HL-60/S4 treated with phorbol 12-myristate 13-acetate at 8.2 ng/mL for 4 days and 3 days (cell line): Measurements from ENCODE around the gene B3GNT9.

ENCODE experiments used
- in situ Hi-C: fragments of 300-500 bp; cut with MboI; formaldehyde crosslinking; loops from 2 replicates; pipeline ENCODE4 v1.15.0; 2022; ENCODE audit warnings: low sequenced_read_pairs

The B3GNT9 gene

DNA sequence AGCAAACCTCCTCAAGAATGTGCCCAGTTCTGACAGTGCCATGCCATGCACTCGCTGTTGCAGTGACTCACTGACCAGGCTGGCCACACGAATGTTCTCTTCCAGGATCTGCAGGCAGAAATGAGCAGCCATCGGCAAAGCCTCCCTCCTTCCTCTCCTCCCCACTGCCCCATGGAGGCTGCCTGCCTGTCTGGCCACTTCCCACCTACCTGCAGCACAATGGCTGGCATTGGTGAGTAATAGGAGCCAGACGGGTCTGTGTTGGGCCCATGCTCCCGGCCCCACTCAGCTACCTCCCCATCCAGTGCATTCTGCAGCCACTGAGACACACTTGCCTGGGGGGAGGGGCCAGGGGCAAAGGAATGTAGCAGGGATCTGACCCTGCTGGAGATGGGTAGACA lies 35.8 kb upstream of the B3GNT9 start:
- in situ Hi-C loops, result no loop called here

DNA sequence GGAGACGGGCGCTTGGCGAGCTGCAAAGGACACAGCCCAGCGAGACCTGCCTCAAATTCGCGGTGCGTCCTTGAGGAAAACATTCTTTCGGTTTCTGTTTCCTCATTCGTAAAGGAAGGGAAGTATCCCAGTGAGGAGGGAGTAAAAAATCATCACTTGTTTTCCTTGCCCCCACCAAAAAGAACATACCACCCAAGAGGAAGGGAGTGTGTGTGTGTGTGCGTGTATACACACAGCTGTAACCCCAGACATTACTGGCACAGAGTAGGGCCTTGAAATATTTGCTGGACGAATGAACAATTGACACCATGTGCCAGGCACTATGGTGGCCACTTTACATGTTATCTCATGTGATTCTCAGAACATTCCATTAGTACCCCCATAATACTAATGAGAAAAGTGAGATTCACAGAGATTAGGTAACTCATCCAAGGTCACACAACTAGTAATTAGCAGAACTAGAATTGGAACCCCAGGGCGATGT lies 34.9 kb upstream of the B3GNT9 start:
- in situ Hi-C loops, result no loop called here

DNA sequence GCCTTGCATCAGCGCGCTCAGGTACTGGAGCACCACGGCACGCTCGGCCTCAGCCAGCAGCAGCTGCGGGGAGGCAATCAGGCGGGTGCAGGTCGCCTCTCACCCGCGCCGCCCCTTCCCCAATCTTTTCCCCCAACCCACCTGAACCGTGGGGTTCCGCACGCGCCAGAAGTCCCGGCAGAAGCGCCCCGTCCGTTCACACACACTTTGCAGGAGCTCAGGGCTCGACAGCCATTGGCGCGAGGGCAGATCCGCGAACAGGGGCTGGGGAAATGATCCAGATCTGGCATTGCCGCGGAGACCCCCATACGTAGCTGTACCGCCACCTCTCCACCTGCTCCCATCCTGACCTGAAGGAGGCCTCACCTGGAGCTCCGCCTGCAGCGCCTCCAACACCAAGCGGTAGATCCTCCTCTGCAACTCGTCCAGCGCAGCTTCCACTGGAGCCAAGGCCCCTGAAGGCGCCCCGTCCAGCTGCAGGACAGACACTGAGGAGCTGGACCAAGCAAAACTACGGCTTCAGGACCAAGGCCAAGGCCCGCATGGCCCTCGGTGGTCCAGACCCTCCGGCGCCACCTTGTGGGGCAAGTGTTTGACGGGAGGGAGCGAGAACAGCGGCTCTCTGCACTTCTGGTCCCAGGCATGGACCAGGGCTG lies 34.3 kb upstream of the B3GNT9 start:
- in situ Hi-C loops, result no loop called here

DNA sequence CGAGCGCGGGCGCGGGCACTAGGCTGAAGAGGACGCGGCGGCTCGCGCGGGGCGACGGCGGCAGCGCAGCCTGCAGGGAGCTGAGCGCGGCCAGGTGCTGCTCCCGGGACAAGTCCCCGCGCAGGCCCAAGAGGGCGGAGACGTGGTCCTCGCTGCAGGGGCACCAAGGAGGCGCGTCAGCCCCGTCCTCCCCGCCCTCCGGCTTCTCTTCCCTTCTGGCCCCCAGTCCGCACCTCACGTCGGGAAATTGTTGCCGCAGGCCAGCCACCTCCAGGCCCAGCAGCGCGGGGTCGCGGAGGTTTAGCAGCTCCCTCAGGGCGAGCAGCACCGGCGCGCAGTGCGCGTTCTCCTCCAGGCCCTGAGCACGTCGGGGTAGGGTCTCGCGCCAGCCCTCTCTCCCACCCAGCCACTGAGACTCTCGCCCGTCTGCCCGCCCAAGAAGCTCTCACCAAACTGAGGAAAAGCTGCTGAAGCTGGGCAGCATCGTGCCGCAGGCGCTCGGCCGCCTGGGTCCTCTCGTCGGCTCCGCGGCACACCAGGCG lies 33.7 kb upstream of the B3GNT9 start:
- in situ Hi-C loops, result no loop called here

DNA sequence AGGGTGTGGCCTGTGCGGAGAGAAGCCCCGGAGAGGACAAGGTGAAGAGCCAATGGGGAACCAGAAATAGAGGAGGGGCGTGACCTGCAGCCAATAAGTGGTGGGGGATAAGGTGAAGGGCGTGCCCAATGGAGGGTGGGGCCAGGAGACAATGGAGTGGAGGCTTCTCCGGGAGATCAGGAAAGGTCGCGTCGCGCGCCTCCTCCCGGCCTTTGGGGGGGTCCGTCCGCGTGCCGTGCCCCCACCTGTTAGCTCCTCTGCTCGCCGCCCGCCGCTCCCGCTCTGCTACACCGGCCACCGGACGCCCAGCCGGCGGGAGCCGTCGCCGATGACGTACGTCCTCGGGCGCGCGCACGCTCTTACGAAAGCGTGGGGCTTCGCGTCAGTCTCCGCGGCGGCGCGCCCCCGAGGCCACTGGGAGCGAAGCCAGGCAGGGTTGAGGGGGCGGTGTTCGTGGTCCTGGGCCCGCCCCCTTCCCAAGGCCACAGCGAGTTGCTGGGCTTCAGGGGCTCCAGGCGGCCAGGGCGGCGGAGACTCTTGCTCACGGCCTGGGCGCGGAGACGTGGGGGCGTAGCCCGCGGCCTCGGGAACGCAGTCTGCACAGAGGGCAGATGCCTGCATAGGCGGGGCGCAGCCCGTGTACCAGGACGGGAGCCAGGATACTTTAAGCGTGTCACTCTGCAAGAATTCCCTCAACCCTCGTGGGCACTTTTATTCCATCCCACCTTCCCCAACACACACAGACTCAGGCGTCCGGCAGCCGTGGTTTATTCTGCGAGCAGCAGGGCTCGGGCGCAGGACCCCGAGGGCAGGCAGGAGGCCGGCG lies 33.0 kb upstream of the B3GNT9 start, which contains the start of gene MATCAP1:
TSS of gene MATCAP1 (minus strand) at position 337 of the 826 bp plus-strand sequence. CDS start 3,353 bp downstream, outside the sequence.
- in situ Hi-C loops, result no loop called here

DNA sequence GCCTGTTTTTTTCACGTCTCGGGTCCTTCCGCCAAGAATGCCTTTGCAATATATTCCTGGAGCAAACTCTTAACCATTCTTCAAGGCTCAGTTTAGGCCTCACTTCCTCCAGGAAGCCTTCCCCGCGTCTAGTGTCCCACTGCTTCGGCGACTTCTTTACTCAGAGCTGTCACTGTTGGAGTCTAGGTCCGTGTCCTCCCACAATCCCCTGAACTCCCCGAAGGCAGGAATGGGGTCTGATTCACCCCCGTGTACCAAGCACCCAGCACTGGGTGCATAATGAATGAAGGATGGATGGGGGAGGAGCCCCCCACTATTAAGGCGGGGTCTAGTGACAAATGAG lies 32.5 kb upstream of the B3GNT9 start:
- in situ Hi-C loops, result no loop called here

DNA sequence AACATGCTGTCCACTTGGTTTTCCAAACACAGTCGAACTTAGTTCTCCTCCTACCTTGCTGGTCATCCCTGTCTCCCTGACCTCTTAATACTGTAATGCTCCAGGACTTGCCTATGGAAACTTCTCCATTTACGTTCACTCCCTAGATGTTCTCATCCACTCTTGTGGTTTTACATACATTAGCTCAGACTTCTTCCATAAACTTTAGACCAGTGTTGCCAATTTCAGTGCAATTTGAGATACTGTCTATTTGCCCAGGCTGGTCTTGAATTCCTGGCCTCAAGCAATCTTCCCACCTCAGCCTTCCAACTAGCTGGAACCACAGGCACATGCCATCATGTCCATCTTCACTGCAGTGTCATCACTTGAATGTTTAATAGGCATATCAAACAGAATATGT lies 31.5 kb upstream of the B3GNT9 start:
- in situ Hi-C loops, result no loop called here

DNA sequence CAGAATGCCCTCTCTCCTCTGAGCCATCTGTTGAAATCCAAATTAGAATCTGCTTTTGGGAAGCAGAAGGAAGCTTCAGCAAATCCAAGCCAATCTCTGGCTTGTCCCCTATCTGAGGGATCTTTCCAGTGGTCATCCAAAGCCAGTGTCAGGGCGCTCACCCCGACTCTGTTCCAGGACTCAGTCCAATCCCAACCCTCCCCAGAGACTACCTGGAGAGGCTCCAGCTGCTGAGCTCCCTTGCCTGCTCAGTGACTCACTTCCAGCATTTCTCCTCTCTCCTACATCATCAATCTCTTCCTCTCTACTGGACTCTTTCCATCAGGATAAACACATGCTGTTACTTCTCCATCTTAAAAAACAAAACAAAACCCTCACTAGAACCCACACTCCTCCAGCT lies 30.5 kb upstream of the B3GNT9 start:
- in situ Hi-C loops, result no loop called here

DNA sequence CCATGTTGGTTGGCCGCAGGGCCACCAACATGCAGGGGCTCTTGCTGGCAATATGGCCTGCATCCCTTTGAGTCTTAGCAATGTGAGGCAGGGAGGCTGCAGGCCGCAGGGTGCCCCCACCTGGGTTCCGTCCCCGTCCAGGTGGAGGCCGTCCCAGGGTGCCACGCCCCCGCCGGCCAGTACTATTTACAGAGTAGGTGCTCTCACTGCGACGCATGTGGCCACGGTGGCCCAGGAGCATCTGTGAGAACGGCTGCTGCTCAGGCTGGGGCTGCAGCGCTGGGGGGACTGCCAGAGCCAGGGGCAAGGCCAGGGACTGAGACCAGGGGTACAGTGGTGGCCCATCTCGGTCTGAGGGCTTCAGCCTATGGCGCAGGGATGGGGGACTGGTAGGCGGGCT lies 29.4 kb upstream of the B3GNT9 start:
- in situ Hi-C loops, result no loop called here

DNA sequence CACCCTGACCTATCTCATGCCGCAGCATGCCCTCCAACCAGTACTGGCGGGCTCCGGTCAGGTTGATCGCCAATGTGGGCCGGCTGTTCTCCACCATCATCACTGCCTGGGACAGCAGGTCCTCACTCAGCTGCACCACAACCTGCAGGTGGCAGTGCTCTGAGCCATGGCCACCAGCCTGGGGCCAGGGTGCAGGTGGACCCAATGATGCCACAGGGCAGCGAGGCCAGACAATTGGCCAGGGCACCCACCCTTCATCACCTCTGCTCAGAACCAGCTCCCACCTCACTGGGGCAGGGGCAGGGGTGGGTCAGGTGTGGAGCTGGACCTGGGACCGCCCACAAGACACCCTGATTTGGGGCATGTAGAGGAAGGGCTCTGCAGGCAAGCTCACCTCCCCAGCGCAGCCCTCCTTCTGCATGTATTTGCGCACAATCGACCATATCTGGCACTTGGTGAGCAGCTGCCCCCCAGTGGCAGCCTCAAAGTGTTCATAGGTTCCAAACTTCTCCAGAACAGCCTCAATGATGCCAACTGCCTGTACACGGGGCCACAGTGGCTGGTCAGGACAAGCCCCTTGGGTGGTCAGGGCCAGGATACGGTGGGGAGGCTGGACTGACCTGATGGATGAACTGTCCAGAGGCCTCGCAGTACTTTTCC lies 28.8 kb upstream of the B3GNT9 start:
- in situ Hi-C loops, result no loop called here

DNA sequence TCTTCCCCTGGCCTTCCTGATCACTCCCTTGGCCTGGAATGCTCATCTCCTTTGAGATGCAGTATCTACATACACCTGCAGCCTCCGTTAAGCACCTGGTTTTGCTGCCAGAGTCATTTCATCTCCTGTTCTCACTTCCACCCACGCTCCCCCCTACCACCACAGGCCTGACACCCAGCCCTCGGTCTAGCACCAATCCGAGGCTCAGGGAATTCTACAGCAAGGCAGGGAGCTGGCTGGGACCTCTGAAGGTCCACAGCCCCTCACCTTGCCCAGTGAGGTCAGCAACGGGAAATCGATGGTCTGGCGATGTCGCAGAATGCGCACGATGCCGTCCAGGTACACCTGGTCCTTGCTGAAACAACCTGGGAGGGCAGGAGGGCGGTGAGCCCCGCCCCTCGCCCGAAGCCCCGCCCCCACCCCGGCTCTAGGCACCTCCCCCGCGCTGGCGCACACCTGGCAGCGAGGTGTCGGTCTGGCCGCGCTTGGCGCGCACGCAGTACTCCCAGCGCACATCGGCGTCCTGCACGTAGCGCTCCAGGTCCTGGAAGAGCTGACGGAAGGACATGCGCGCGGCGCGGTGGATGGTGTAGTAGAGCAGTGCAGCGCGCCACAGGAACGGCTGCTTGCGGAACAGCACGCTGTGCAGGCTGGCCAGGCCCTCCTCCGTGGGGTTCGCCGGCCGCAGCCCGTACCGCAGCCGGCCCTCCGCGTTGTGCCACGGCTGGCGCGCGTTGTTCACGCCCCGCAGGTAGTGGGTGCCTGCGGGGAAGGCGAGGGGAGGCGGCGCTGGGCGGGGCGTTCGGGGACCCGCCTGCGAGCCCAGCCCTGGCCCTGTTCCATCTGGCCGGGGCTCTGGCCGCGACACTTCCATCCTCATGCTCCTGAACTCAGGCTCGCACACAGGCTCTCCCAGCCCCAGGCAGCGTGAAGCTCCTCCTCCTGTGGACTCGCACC lies 27.2 kb upstream of the B3GNT9 start:
- in situ Hi-C loops, result no loop called here

DNA sequence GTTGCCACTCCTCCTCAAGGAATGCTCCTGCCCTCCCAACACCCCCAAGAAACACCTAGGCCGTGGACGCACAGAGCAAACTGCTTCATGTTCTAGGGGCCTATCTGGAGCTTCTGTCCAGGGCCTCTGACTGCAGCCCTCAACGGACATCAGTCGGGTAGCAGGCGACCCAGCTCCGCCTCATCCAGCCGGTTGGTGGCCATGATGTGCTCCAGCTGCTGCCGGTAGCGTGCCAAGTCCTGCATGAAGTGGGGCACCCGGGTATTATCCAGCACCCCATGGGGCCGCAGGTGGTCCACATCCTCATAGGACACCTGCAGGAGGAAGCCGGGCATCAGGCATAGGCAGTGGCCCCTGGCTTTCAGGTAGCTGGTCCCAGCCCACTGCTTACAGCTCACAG lies 25.9 kb upstream of the B3GNT9 start:
- in situ Hi-C loops, result no loop called here

DNA sequence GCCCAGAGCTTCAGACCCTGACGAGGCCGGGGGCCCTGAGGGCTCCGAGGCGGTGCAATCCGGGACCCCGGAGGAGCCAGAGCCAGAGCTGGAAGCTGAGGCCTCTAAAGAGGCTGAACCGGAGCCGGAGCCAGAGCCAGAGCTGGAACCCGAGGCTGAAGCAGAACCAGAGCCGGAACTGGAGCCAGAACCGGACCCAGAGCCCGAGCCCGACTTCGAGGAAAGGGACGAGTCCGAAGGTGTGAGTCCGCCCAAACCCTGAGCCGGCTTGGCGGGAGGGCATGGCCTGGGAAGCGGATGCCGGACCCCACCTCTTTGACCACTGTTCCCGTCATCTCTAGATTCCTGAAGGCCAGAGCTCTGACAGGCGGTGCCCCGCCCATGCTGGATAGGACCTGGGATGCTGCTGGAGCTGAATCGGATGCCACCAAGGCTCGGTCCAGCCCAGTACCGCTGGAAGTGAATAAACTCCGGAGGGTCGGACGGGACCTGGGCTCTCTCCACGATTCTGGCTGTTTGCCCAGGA lies 24.0 kb upstream of the B3GNT9 start:
- in situ Hi-C loops, result no loop called here

DNA sequence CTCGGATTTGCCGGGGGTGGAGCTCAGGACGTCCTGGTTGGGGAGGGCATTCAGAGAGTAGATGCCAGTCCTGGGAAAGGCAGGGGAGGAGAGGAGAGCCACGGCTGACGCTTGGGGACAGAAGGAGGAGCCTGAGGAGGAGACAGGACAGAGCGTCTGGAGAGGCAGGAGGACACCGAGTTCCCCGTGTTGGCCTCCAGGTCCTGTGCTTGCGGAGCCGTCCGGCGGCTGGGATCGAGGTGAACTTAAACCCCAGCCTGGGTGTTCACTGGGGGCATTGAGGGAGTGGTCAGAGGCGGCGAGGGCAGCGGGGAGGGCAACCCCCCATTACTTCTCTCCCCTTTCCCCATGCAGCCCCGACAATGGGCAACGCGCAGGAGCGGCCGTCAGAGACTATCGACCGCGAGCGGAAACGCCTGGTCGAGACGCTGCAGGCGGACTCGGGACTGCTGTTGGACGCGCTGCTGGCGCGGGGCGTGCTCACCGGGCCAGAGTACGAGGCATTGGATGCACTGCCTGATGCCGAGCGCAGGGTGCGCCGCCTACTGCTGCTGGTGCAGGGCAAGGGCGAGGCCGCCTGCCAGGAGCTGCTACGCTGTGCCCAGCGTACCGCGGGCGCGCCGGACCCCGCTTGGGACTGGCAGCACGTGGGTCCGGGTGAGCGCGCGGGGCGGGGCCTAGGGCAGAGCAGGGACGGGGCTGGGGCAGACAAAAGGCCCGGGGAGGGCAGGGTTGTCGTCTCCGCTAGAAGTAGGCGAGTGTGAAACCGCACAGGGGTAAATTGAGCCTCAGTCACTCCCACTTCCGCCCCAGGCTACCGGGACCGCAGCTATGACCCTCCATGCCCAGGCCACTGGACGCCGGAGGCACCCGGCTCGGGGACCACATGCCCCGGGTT lies 23.3 kb upstream of the B3GNT9 start:
- in situ Hi-C loops, result no loop called here

DNA sequence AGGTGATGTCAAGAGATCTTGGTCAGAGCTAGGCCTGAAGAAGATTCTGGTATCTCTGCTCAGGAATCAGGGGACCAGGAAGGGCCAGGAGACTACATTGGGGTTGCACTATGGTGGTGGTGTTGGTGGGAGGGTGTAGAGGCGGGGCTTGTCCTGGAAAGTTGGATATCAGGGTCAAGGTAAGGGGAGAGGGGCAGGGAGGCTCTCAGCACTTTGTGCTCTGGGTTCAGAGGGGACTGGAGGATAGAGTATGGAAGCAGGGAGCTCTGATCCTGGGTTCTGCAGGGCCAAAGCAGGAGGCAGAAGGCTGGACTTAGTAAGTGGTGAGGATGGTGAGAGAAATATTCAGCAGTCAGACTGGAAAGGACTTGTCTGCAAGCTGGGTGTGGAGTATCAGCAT lies 22.5 kb upstream of the B3GNT9 start:
- in situ Hi-C loops, result no loop called here

DNA sequence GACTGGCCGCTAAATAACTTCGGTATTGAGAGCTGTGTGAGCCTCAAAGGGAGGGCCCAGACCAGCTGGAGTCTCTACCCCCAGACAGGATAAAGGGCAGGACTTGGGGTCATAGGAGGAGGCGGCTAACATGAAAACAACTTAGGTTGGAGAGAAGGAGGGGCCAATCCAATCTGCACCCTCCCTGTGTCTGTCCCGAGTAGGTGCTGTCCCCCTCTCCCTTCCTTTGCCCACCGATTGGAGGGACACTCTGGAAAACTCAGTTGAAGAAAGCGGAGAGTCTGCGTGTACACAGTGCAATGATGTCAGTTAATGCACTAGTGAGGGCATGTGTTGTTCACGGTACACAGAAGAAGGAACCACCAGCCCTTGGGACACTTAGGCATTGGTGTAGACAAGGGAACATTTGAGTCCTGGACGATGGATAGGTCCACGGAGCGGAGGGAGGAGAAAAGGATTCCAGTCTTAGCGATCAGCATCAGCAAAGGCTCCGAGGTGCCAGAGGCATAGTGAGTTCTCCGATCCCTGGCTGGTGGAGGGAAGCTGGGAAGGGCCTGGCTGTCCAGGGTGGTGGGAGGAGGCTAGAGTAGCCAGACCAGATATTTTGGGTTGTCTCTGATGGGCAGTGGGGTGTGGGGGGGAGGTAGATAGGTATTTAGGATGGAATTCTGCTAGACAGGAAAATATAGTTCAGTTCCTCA lies 20.3 kb upstream of the B3GNT9 start:
- in situ Hi-C loops, result no loop called here

DNA sequence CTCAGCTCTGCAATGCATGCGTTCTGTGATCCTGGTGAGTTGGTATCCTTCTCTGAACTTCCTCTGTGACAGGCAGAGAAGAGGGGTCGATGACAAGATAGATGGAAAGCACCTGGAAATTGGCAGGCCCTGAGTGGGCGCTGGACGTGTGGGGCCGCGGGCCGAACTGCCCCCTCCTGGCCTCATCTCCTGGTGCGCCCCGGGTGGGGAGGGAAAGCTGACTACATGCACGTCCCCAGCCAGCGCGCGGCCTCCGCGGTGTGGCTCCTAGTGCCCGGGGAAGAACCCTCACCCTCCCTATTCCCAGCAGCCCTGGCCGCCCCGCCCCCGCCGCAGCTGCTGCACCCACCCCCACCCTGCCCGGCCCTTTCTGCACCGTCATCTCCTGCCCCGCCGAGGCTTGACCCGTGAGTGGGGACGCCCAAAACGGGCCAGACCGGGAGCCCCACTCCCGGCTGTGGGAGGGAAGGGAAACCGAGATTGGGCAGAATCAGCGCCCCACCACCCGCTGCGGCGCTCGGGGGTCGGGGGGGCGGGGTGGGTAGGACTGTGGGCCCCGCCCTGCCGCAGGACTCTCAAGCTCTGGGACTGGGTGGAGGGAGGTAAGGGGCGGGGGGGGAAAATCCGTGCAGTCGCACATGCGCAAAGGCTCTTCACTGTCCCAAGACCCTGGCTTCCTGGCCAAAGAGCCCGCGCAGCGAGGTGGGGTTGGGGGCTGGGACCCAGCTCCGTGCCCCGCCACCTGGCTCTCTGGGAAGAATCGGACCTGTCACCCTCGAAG lies 19.6 kb upstream of the B3GNT9 start, which contains the start of gene NOL3:
TSS of gene NOL3 (plus strand) at position 371 of the 781 bp plus-strand sequence.
- in situ Hi-C loops, result no loop called here
